ENCODE data around the gene SLC36A4.
"Not testable (repeated sequence)": the region's sequence is repeated elsewhere in the genome, so short reads cannot be mapped to it uniquely, and the experiment has no call there.

Gene SLC36A4

DNA sequence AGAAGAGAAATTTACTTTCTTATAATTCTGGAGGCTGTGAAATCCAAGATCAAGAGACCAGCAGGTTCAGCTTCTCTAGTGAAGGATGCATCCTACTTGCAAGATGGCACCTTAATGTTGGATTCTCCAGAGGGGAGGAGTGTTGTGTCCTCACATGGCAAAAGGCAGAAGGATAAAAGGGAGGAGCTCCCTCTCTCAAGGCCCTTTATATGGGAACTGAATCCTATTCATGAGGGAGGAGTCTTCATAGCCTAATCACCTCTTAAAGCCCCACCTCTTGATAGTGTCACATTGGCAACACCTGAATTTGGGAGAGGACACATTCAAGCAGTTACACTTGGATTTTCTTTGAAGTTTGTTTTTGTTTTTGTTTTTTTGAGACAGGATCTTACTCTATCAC lies 79.5 kb downstream of the SLC36A4 start:
- no peak overlapping the region for H3K27ac ChIP-seq (ENCODE audit: poor library complexity, severe bottlenecking)
- no peaks in the 10 kb centered on the region for H3K36me3 ChIP-seq (ENCODE audit: low read depth)
- ATAC-seq (ENCODE audit: low read depth) (no peak), DNase-seq (ENCODE audit: low spot score) (no peak)
- H3K4me1 ChIP-seq (ENCODE audit: insufficient read depth, poor library complexity, severe bottlenecking) = no peaks in the 10 kb centered on the region
- TF ChIP-seq, protein P1, sequence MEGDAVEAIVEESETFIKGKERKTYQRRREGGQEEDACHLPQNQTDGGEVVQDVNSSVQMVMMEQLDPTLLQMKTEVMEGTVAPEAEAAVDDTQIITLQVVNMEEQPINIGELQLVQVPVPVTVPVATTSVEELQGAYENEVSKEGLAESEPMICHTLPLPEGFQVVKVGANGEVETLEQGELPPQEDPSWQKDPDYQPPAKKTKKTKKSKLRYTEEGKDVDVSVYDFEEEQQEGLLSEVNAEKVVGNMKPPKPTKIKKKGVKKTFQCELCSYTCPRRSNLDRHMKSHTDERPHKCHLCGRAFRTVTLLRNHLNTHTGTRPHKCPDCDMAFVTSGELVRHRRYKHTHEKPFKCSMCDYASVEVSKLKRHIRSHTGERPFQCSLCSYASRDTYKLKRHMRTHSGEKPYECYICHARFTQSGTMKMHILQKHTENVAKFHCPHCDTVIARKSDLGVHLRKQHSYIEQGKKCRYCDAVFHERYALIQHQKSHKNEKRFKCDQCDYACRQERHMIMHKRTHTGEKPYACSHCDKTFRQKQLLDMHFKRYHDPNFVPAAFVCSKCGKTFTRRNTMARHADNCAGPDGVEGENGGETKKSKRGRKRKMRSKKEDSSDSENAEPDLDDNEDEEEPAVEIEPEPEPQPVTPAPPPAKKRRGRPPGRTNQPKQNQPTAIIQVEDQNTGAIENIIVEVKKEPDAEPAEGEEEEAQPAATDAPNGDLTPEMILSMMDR (IDR thresholded peaks at IDR 0.05; ENCODE audit: poor library complexity, severe bottlenecking) = no peak
- H3K4me3 ChIP-seq (ENCODE audit: severe bottlenecking) = no peak overlapping the region
- no peaks in the 10 kb centered on the region for H3K27me3 ChIP-seq (ENCODE audit: insufficient read depth, poor library complexity, severe bottlenecking)
- no peaks in the 10 kb centered on the region for H3K9me3 ChIP-seq (ENCODE audit: severe bottlenecking)

DNA sequence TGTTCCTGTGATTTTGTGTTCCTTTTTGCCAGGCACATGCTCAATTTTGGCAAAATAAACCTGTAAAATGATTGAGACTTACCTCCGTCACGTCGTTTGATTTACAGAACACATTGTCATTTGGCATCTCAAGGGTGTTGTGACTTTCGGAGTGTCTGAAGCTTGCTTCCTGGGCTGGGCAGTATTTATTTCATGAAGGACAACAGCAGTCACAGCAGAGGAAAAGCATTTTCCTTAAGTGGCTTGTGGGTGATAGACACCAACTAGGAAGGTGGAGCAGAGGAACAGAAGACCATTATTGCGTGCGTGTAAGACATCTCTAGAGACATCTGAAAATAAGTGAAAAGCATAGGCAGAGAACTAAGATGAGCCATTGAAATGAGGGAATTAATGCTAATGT lies 80.2 kb downstream of the SLC36A4 start:
- no peak overlapping the region for H3K27ac ChIP-seq (ENCODE audit: poor library complexity, severe bottlenecking)
- no peak for DNase-seq (ENCODE audit: low spot score)

DNA sequence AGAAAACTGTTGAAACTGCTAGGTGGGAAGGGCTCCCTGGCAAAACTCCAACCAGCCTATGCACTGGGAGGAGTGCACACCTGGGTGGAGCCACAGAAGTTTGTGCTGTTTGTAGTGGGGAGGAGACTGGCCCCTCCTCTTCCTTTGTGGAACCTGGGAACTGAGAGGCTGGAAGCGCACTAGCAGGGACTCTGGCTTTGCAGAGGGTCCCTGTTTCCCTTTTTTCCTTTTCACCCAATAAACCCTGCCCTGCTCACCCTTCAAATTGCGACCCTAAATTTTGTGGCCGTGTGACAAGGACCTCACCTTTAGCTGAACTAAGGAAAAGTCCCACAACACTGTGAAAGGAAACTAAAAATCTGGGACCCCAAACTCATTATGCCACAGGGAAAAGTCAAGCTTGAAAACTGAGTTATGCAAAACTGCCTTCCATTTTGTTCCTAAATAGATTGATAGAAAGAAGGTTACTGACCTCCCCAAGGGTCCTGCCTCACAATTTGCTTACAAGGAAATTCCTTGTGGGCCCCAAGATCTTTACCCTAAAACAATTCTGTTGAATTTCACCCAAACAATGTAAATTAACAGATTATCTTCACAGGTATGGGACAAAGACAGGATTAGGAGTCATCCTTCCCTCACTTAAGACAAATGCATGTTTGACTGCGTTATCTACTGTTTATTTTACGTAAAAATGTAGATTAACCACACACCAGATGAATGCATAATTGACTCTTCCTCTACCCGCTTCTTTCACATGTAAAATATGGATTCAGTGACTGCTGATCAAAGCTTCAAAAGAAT lies 81.0 kb downstream of the SLC36A4 start:
- H3K36me3 ChIP-seq (ENCODE audit: low read depth) = no peaks in the 10 kb centered on the region
- DNase-seq (ENCODE audit: low spot score) = no peak
- no peaks in the 10 kb centered on the region for H3K27me3 ChIP-seq (ENCODE audit: insufficient read depth, poor library complexity, severe bottlenecking)
- TF ChIP-seq, protein P1 (IDR thresholded peaks at IDR 0.05; ENCODE audit: poor library complexity, severe bottlenecking) = no peak
- H3K4me1 ChIP-seq (ENCODE audit: insufficient read depth, poor library complexity, severe bottlenecking) = no peaks in the 10 kb centered on the region
- peak; percentile 31; the same call in 1 of the 3 replicates for ATAC-seq (ENCODE audit: low read depth)
- no peak overlapping the region for H3K4me3 ChIP-seq (ENCODE audit: severe bottlenecking)
- H3K27ac ChIP-seq (ENCODE audit: poor library complexity, severe bottlenecking) = no peak overlapping the region
- no peaks in the 10 kb centered on the region for H3K9me3 ChIP-seq (ENCODE audit: severe bottlenecking)

More for the DNA sequence above, 80.2 kb downstream of the SLC36A4 start:
- no peaks in the 10 kb centered on the region for H3K9me3 ChIP-seq (ENCODE audit: severe bottlenecking)
- TF ChIP-seq, protein P1 (IDR thresholded peaks at IDR 0.05; ENCODE audit: poor library complexity, severe bottlenecking) = no peak
- ATAC-seq (ENCODE audit: low read depth) = no peak
- H3K36me3 ChIP-seq (ENCODE audit: low read depth) = no peaks in the 10 kb centered on the region
- H3K4me1 ChIP-seq (ENCODE audit: insufficient read depth, poor library complexity, severe bottlenecking) = no peaks in the 10 kb centered on the region
- H3K27me3 ChIP-seq (ENCODE audit: insufficient read depth, poor library complexity, severe bottlenecking) = no peaks in the 10 kb centered on the region
- no peak overlapping the region for H3K4me3 ChIP-seq (ENCODE audit: severe bottlenecking)

DNA sequence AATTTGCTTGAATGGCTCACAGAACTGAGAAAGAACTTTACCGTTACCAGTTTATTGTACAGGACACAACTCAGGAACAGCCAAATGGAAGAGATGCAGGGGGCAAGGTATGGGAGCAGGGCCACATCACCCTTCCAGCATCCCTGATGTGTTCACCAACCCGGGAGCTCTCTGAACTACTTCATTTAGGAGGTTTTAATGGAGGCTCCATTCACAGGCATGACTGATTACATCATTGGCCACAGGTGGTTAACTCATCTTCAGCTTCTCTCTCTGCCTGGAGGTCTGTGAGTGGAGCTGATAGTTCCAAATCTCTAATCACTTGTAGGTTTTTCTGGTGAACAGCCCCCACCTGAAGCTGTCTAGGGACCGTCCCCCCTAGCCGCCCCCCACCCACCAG lies 83.5 kb downstream of the SLC36A4 start:
- no peaks in the 10 kb centered on the region for H3K9me3 ChIP-seq (ENCODE audit: severe bottlenecking)
- TF ChIP-seq, protein P1 (IDR thresholded peaks at IDR 0.05; ENCODE audit: poor library complexity, severe bottlenecking) = no peak
- no peak for DNase-seq (ENCODE audit: low spot score)
- H3K27me3 ChIP-seq (ENCODE audit: insufficient read depth, poor library complexity, severe bottlenecking) = no peaks in the 10 kb centered on the region
- no peak for ATAC-seq (ENCODE audit: low read depth)
- no peak overlapping the region for H3K4me3 ChIP-seq (ENCODE audit: severe bottlenecking)
- no peaks in the 10 kb centered on the region for H3K36me3 ChIP-seq (ENCODE audit: low read depth)
- H3K4me1 ChIP-seq (ENCODE audit: insufficient read depth, poor library complexity, severe bottlenecking) = no peaks in the 10 kb centered on the region
- H3K27ac ChIP-seq (ENCODE audit: poor library complexity, severe bottlenecking) = no peak overlapping the region

DNA sequence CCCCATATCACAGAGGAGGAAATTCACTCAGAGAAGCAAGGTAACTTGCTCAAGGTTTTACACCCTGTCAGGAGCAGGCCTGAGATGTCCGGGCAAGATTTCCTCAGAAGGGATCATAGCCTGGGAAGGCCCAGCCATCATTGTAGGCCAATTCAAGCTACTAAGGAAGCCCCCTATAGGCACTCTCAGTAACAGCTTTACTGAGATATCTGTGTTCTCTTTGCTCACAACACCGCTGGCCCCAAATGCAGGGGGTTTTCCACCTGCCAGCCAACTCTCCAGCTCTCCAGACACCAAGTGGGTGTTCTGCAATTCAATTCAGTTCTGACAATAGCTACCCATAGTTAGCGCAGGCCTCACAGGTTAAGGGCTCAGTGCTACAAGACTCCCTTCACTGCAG lies 84.0 kb downstream of the SLC36A4 start:
- no peaks in the 10 kb centered on the region for H3K27me3 ChIP-seq (ENCODE audit: insufficient read depth, poor library complexity, severe bottlenecking)
- H3K36me3 ChIP-seq (ENCODE audit: low read depth) = no peaks in the 10 kb centered on the region
- no peaks in the 10 kb centered on the region for H3K4me1 ChIP-seq (ENCODE audit: insufficient read depth, poor library complexity, severe bottlenecking)
- no peaks in the 10 kb centered on the region for H3K9me3 ChIP-seq (ENCODE audit: severe bottlenecking)
- ATAC-seq (ENCODE audit: low read depth) = no peak
- no peak for DNase-seq (ENCODE audit: low spot score)
- TF ChIP-seq, protein P1 (IDR thresholded peaks at IDR 0.05; ENCODE audit: poor library complexity, severe bottlenecking) = no peak
- H3K4me3 ChIP-seq (ENCODE audit: severe bottlenecking) = no peak overlapping the region
- H3K27ac ChIP-seq (ENCODE audit: poor library complexity, severe bottlenecking) = no peak overlapping the region

DNA sequence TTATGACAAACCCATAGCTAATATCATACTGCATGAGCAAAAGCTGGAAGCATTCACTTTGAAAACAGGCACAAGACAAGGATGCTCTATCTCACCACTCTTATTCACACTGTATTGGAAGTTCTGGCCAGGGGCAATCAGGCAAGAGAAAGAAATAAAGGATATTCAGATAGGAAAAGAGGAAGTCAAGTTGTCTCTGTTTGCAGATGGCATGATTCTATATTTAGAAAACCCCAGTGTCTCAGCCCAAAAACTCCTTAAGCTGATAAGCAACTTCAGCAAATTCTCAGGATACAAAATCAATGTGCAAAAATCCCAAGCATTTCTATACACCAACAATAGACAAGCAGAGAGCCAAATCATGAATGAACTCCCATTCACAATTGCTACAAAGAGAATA lies 86.6 kb downstream of the SLC36A4 start:
- not testable (repeated sequence) for ATAC-seq (ENCODE audit: low read depth); H3K27me3 ChIP-seq (ENCODE audit: insufficient read depth, poor library complexity, severe bottlenecking); H3K36me3 ChIP-seq (ENCODE audit: low read depth); H3K4me1 ChIP-seq (ENCODE audit: insufficient read depth, poor library complexity, severe bottlenecking); H3K9me3 ChIP-seq (ENCODE audit: severe bottlenecking); H3K4me3 ChIP-seq (ENCODE audit: severe bottlenecking); H3K27ac ChIP-seq (ENCODE audit: poor library complexity, severe bottlenecking); DNase-seq (ENCODE audit: low spot score)

All from RWPE2 (cell line).